ENCODE measurements around the gene C14orf180.

Gene C14orf180

GRCh38 chr14:104561632-104562495 lies 17.7 kb upstream of the C14orf180 start:
- no peak for DNase-seq (ENCODE audit: low spot score)

- no peak for DNase-seq (ENCODE audit: low spot score)
These were observed 17.0 kb upstream of the C14orf180 start for GRCh38 chr14:104562606-104563005.

- DNase-seq (ENCODE audit: low spot score): no peak
These were observed 16.3 kb upstream of the C14orf180 start for GRCh38 chr14:104563191-104563741.

- peak; percentile 92 for DNase-seq (ENCODE audit: low spot score)
These were observed 15.6 kb upstream of the C14orf180 start for GRCh38 chr14:104563742-104564615.

- no peak for DNase-seq (ENCODE audit: low spot score)
These were observed 14.6 kb upstream of the C14orf180 start for GRCh38 chr14:104564744-104565679.

- no peak for DNase-seq (ENCODE audit: low spot score)
These were observed 12.2 kb upstream of the C14orf180 start for GRCh38 chr14:104567141-104567956.

- DNase-seq (ENCODE audit: low spot score): no peak
These were observed 11.7 kb upstream of the C14orf180 start for GRCh38 chr14:104567957-104568225.

GRCh38 chr14:104568620-104569019 lies 10.9 kb upstream of the C14orf180 start:
- no peak for DNase-seq (ENCODE audit: low spot score)

- no peak for DNase-seq (ENCODE audit: low spot score)
These were observed 10.1 kb upstream of the C14orf180 start for GRCh38 chr14:104569435-104569834.

- DNase-seq (ENCODE audit: low spot score): no peak
These were observed 8.3 kb upstream of the C14orf180 start for GRCh38 chr14:104571246-104571645.

- no peak for DNase-seq (ENCODE audit: low spot score)
These were observed 7.4 kb upstream of the C14orf180 start for GRCh38 chr14:104572024-104572626.

GRCh38 chr14:104572668-104573067 lies 6.9 kb upstream of the C14orf180 start:
- no peak for DNase-seq (ENCODE audit: low spot score)

GRCh38 chr14:104573930-104574329 lies 5.6 kb upstream of the C14orf180 start:
- DNase-seq (ENCODE audit: low spot score): peak; percentile 63

- DNase-seq (ENCODE audit: low spot score): no peak
These were observed 5.0 kb upstream of the C14orf180 start for GRCh38 chr14:104574536-104574935.

GRCh38 chr14:104574978-104575583 lies 4.5 kb upstream of the C14orf180 start:
- no peak for DNase-seq (ENCODE audit: low spot score)

- DNase-seq (ENCODE audit: low spot score): no peak
These were observed 3.2 kb upstream of the C14orf180 start for GRCh38 chr14:104576232-104576969.

GRCh38 chr14:104576970-104577332 lies 2.6 kb upstream of the C14orf180 start:
- DNase-seq (ENCODE audit: low spot score): no peak

- no peak for DNase-seq (ENCODE audit: low spot score)
These were observed 2.1 kb upstream of the C14orf180 start for GRCh38 chr14:104577426-104577825.

GRCh38 chr14:104577847-104578301 lies 1.7 kb upstream of the C14orf180 start:
- DNase-seq (ENCODE audit: low spot score): no peak

Measured in ecto neural progenitor cell (in vitro differentiated cells).